GM18517 (cell line): ENCODE results near the gene AKT3.
A peak's percentile ranks its signal among the peaks of the same experiment; 100 is the strongest.

Experiments
- ATAC-seq: cut with Tn5 transposase; IDR thresholded peaks from one replicate; pipeline ENCODE4 v1.9.1; 2021; ENCODE audit warnings: mild to moderate bottlenecking, moderate library complexity; ENCODE audit not compliant: unreplicated experiment

AKT3 gene

GRCh38 chr1:243525085-243525487, 325.0 kb downstream of the AKT3 start:
- no peak for ATAC-seq

GRCh38 chr1:243523766-243524165, 326.3 kb downstream of the AKT3 start:
- no peak for ATAC-seq

DNA sequence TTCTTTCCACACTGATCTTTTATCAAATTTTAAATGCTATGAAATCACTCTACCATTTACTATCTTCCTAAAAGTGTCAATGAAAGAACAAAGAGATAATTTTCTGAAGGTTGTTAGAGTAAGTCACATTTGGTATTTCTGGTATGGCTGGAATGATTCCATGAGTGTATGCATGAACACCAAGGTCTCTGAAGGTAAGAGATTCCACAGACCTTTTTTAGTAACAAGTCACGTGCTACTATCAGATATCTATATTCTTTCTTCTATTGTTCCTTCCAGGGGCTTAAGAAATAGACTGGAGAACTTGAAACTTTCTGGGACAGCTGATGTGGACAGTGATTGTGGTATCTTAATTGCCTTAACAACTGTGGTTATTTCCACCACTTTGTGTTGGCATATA, 329.2 kb downstream of the AKT3 start:
- no peak for ATAC-seq

DNA sequence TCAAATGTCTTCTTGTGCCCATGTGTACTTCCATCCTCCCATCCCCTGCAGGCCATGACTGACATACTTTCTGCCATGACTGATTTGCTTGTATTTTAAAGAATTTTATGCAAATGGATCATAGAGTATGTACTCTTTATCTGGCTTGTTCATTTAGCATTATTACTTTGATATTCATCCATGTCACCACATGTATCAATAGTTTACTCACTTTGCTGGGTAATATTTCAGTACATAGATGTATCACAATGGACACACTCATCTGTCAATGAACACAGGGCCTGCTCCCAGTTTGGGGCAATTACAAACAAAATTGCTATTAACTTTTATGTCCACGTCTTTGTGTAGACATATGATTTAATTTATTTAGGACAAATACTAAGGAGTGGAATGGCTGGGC, 335.1 kb downstream of the AKT3 start:
- ATAC-seq, result no peak

- ATAC-seq, result no peak
Observed at GRCh38 chr1:243513726-243514491, 336.1 kb downstream of the AKT3 start.

- ATAC-seq, result no peak
Observed at GRCh38 chr1:243510928-243511327, 339.1 kb downstream of the AKT3 start.

DNA sequence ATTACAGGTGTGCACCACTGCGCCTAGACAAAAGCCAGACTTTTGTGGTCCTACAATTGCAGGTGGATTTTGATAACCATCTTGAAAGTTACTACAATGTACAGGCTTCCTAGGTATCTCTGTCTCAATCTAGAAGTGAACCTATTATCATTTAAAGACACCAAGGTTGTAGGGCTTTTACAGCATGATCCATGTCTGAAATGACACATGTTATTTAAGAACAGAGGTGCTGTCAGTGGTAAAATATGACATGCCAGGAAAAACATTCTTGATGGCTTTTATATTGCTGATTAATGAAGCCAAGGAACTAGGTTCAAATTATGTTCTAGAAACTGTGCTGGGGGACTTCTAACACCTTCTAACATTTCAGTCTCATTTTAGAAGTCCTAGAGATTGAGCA, 341.1 kb downstream of the AKT3 start:
- no peak for ATAC-seq

DNA sequence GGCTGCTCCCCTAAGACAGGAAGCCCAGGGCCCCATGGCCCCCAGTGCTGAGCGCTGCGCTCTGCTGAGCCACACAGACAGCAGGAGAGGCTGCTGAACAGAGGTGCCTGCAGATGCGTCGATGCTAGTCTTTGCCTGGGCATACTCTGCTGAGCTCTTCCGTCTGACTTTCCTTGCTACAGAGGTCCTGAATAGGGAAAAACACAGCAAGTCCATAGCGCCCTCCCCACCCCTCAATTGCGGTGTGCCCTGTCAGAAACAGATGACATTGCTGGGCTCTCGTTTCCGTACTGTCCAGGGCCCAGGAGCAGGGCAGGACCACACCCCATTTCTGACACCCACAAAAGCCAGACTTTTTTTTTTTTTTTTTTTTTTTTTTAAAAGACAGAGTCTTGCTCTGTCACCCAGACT, 341.7 kb downstream of the AKT3 start:
- ATAC-seq, result no peak

GRCh38 chr1:243507672-243508302, 342.3 kb downstream of the AKT3 start:
- no peak for ATAC-seq

GRCh38 chr1:243507001-243507671, 342.9 kb downstream of the AKT3 start:
- ATAC-seq, result no peak

GRCh38 chr1:243505986-243506689, 343.9 kb downstream of the AKT3 start:
- peak; percentile 80 for ATAC-seq

DNA sequence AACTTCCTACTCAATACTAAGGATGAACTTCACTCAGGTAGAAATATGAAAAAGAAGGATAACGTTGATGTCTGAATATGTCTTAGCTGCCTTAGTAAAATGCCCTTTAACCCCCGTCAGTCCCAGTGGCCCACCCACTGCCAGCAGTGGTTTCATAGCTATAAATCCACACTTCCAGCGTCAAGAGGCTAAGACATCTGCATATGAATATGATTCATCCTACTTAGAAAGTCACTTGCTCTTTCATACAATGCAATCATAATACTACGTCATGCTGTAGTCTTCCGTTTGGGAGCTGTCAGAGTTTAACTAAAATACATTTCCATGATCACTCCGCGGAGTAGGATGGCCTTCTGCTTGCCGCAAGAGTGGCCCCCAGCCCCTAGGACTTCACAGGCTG, 346.9 kb downstream of the AKT3 start:
- ATAC-seq, result no peak

DNA sequence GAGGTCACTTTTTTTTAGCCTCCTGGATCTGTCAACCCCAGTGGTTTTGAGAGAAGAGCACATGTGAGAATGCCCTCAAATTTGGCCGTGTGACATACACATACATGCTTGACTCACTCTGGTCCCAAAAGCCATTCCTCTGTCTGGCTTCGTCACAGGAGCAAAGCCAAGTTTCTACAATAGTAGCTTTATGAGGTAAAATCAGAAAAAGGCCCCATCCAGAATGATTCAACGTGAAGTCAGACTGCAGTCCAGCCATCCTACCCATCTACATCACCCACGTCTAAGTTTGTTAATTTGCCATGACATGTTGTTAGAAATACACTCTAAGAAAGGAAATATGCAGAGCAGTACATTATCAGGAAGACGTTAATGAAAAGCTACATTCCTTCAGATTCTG, 349.0 kb downstream of the AKT3 start:
- ATAC-seq, result no peak

GRCh38 chr1:243500512-243500911, 349.5 kb downstream of the AKT3 start:
- ATAC-seq, result no peak

- no peak for ATAC-seq
Observed at GRCh38 chr1:243499711-243500110, 350.3 kb downstream of the AKT3 start.

- ATAC-seq, result no peak
Observed at GRCh38 chr1:243499248-243499647, 350.8 kb downstream of the AKT3 start.

DNA sequence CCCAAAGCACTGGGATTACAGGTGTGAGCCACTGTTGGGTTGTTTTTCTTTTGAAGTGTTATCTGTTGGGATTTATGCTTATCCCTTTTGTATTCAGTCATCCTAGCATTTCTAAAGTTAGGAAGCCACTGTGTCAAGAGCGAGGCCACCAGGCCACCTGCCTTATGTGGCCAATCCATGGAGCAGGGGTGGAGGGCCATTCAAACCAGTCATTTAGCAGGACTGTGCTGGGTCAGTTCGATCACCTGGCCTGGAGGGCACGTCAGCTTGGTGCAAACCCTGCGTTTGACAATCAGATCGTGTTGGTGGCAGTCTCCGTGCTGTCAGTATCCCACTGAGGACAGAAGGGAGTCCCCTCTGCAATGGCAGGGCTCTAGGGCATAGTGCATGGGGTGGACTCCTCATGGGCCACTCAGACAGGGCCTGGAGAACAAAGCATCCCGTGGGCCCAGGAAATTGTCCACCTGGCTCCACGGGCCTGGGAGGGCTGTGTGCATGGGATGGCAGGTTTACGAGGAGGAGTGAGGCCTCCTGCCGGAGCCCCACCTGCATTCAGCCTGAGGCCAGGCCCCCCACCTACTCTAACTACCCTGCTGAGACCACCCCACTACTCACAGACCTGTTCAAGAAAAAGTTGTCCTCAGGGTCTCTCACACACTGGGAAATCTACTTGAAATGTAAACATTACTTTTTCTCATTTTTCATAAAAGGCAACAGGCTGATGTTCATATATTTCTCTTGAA, 351.9 kb downstream of the AKT3 start:
- ATAC-seq, result no peak

DNA sequence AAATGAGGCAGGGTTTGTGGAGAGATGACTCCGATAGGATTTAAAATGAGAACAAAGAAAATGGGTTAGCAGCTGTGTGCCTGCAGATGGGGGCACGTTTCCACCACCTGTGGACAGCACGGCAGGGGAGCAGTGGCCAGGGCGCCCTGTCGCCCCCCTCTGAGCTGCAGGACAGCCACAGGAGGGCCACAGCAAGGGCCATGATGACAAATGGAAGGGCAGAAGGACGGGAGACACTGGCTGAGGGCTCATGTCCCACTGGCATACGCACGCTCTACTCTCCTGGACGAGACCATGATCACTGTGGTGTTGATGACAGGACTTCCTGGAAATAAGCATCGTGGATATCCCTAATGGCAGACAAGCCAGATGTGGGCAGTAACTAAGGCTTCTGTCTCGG, 353.2 kb downstream of the AKT3 start:
- no peak for ATAC-seq

DNA sequence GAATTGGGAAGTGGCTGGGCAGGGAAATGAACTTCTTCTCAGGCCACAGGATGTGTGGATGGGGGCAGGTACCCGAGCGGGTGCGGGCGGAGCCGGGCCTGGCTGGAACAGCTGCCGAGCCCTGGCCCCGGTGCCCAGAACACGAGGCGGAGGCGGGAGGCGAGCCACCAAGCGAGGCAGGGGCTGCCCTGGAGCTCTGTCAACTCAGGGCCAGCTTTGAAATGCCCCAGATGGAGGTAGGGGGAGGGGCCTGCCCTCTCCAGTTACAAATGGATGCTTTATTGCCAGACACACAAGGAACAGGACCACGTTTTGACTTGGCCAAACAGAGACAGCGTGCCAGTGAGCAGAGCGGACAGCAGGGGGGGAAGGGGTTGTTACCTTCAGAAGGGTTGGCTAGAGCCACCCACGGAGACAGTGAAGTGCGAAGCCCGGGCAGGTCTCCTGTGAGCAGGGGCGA, 353.8 kb downstream of the AKT3 start:
- ATAC-seq, result no peak

GRCh38 chr1:243495442-243496186, 354.4 kb downstream of the AKT3 start:
- no peak for ATAC-seq
